ENCODE measurements around the gene ADAMTSL3.

- TF ChIP-seq POLR2A (IDR thresholded peaks at IDR 0.05; ENCODE audit: low read depth) (no peak), CTCF (IDR thresholded peaks at IDR 0.05) (no peak)
Observed at GRCh38 chr15:83927704-83928391, 273.9 kb downstream of the ADAMTSL3 start.

Measured in esophagus muscularis mucosa (tissue), 3 donors.